ENCODE measurements around the gene ZCCHC2.

GRCh38 chr18:62614494-62614893 is 91.7 kb downstream of the ZCCHC2 start:
- TF ChIP-seq, protein P1, sequence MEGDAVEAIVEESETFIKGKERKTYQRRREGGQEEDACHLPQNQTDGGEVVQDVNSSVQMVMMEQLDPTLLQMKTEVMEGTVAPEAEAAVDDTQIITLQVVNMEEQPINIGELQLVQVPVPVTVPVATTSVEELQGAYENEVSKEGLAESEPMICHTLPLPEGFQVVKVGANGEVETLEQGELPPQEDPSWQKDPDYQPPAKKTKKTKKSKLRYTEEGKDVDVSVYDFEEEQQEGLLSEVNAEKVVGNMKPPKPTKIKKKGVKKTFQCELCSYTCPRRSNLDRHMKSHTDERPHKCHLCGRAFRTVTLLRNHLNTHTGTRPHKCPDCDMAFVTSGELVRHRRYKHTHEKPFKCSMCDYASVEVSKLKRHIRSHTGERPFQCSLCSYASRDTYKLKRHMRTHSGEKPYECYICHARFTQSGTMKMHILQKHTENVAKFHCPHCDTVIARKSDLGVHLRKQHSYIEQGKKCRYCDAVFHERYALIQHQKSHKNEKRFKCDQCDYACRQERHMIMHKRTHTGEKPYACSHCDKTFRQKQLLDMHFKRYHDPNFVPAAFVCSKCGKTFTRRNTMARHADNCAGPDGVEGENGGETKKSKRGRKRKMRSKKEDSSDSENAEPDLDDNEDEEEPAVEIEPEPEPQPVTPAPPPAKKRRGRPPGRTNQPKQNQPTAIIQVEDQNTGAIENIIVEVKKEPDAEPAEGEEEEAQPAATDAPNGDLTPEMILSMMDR (IDR thresholded peaks at IDR 0.05), result no peak
- no peak for TF ChIP-seq POLR2A (IDR thresholded peaks at IDR 0.05)

Data from esophagus squamous epithelium (tissue), 4 donors.